NCI-H128 (cell line): ENCODE results near the gene ATPAF1.
A peak's percentile ranks its signal among the peaks of the same experiment; 100 is the strongest.
"Not testable (repeated sequence)": the region's sequence is repeated elsewhere in the genome, so short reads cannot be mapped to it uniquely, and the experiment has no call there.

Source experiments
- DNase-seq: peaks from one replicate; lab custom pipeline; 2025; ENCODE audit not compliant: unreplicated experiment; lab: John Stamatoyannopoulos, UW

The ATPAF1 gene

GRCh38 chr1:46651152-46651551 is 17.0 kb downstream of the ATPAF1 start:
- DNase-seq = not testable (repeated sequence)

GRCh38 chr1:46650491-46650890 is 17.7 kb downstream of the ATPAF1 start:
- DNase-seq = no peak

- DNase-seq = no peak
These were observed 18.4 kb downstream of the ATPAF1 start for GRCh38 chr1:46649764-46650163.

GRCh38 chr1:46647611-46648010 is 20.6 kb downstream of the ATPAF1 start:
- DNase-seq = no peak

- no peak for DNase-seq
These were observed 21.3 kb downstream of the ATPAF1 start for GRCh38 chr1:46646844-46647243.

- DNase-seq = no peak
These were observed 21.8 kb downstream of the ATPAF1 start for GRCh38 chr1:46646331-46646730.

GRCh38 chr1:46645815-46646214 is 22.3 kb downstream of the ATPAF1 start:
- no peak for DNase-seq

- DNase-seq = peak; percentile 56
These were observed 24.8 kb downstream of the ATPAF1 start for GRCh38 chr1:46643368-46643775.

GRCh38 chr1:46642115-46642680 is 26.0 kb downstream of the ATPAF1 start:
- no peak for DNase-seq

GRCh38 chr1:46639547-46639946 is 28.6 kb downstream of the ATPAF1 start:
- DNase-seq = no peak

GRCh38 chr1:46638921-46639320 is 29.2 kb downstream of the ATPAF1 start:
- DNase-seq = no peak

- no peak for DNase-seq
These were observed 30.6 kb downstream of the ATPAF1 start for GRCh38 chr1:46637444-46638083.

- no peak for DNase-seq
These were observed 33.0 kb downstream of the ATPAF1 start for GRCh38 chr1:46635205-46635604.

GRCh38 chr1:46630719-46631118 is 37.4 kb downstream of the ATPAF1 start:
- DNase-seq = no peak

- DNase-seq = no peak
These were observed 44.2 kb downstream of the ATPAF1 start for GRCh38 chr1:46623743-46624644.

- DNase-seq = no peak
These were observed 45.8 kb downstream of the ATPAF1 start for GRCh38 chr1:46622344-46622743.

GRCh38 chr1:46621930-46622329 is 46.2 kb downstream of the ATPAF1 start:
- DNase-seq = no peak

GRCh38 chr1:46619656-46620258 is 48.4 kb downstream of the ATPAF1 start:
- no peak for DNase-seq

GRCh38 chr1:46618754-46619415 is 49.3 kb downstream of the ATPAF1 start:
- DNase-seq = no peak

GRCh38 chr1:46617833-46618232 is 50.3 kb downstream of the ATPAF1 start:
- no peak for DNase-seq
